Measurements from ENCODE around the gene URGCP.
"Not testable (repeated sequence)": the region's sequence is repeated elsewhere in the genome, so short reads cannot be mapped to it uniquely, and the experiment has no call there.

The URGCP gene

DNA sequence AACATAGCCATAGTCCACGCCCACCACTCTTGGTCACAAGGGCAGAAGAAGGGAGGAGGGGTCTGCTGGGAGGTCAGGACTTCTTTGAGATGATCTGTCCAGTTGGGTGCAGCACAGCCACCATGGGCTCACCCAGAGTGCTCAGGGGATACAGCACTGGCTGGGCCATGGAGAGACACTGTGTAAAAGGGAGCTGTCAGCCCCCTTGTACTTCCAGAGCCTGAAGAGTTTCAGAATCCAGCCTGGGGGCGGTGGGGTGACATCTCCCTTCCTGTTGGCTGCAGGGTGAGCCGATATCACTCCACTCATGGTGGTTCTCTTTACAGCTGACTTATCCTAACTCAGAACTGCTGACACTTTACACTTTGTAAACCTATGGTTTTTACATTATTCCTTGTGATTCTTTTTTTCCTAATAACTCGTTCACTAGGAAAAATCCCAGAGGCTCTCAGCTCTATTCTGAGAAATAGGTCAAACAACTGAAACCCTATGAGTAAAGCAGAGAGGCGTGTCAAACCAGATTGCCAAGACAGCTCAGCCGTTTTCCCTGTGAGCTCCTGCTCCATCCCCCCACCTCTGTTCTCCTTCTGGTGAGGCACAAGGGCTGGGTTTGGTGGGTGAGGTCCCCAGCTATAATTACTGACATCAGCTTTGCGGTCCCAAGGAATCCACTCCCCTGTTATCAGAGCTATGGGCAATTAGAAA lies 33.8 kb downstream of the URGCP start:
- no peak for DNase-seq

DNA sequence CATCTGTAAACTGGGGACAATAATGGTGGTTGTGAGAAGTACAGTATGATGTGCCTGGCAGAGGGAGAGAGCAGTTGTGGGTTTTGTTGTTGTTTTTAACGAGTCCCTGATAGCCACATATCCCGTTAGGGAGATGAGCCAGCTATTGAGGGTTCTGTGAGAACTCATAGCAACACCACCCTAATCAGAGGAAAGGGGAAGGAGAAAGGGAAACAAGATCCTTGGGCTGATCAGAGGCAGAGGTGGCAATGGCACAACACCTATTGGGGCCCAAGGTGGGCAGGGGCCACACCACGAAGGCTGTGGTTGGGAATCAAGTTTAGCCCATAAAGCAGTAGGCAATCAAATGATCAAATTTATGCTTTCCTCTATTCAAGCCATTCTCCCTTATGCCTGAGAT lies 35.3 kb downstream of the URGCP start:
- no peak for DNase-seq

DNA sequence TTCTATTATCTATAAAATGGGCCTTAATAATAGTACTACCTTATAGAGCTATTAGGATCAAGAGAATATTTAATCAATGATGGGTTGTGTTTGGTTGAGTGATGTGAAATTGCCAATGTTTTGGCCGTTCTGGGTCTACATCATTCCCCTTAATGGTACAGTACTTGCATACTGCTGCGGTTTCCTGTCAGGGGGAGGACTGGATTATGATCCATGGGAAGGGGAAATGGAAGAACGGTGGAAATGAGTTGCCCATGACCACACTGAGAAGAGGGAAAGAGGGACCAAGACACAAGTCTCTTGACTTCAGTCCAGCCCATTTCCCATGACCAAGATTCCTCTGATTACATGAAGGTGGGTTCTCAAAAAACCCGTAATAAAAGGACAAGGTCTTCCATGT lies 36.1 kb downstream of the URGCP start:
- no peak for DNase-seq

DNA sequence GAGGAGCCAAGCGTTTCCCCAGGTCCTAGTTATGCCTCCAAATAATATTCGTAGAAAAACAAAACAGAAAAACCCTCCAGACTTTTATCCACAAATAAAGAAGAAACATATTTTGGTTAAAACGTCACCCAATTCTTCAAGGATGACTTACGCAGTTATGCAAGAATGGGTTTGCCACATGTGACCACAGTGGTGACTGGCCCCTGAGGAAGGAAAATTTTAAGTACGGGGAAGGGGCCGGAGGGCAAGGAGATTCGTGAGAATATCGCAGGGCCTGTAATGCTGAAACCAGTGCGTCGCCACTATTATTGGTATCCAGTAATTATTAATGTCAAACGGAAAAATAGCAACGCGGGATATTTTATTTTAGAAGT lies 36.5 kb downstream of the URGCP start:
- no peak for DNase-seq

DNA sequence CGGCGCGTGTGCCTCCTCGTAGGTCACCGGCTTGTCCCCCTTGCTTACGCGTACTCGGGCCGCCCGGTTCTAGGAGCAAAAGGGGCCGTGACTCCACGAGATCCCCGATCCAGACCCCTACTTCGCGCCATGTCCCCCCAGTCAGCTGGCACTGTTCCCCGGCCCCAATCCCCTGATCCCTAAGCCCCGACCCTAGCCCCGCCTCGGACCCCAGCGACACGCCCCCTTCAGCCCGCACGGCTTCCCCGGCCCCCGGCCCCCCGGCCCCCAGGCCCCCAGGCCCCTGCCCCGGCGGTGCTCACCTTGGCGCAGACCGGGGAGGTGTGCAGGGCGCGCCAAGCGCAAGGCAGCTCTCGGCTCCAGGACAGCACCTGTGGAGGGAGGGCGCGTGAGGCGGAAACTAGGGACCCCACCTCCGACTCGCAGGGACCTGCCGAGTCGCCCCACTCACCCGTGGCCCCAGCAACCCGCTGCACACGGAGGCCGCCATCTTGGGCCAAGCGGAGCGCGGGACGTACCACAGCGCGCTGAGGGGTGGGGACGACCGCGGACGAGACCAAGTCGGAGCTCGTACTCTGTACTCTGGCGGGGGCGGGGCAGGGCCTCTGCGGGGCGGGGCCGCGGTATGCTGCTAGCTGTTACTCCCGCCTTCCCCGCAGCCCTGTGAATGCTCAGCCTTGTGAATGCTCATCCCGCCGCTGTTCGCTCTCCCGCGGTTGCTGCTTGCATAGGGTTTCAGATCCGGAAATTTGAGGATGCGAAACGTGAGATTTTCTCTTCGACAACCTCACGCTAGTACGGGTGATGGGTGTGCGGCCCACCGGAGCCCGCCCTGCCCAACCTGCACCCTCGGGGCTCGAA lies 37.2 kb downstream of the URGCP start, which contains the start of gene MRPS24:
TSS of gene MRPS24 (minus strand) at position 512 of the 861 bp plus-strand sequence. CDS start at position 490, 22 bp downstream.
- peak; percentile 32 to 77 for DNase-seq

DNA sequence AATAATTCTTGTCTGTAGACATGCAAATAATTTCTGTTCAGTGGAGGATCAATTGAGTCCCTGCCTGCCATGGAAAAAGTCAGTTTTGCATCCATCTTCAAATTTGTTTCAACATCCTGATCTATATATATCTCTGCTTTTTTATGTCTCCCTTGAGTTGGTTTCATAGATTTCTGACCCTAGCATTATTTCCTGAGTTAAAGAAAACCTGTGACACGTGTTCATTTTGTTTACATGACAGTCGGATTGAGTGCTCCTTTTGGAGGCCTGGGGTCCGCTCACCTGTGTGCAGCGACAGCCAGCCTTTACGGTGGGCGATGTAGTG lies 37.8 kb downstream of the URGCP start:
- DNase-seq: no peak

DNA sequence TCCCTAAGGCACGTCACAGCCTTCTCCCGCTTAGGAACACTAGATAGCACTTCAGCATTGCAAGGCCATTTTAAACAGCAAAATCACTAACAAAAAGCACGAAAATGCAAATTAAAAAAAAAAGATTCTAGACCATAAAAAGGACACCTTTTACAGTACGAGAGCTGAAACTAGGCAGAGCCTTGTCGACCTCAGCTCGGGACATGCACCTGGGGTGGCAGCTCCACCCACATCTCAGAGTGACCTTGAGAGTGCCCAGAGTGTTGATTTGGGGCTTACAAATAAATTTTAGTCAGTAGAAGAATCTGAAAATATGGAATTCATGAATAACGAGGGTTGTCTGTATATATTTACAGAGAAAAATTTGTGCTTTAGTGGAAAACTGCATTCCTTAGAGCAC lies 38.2 kb downstream of the URGCP start:
- no peak for DNase-seq

DNA sequence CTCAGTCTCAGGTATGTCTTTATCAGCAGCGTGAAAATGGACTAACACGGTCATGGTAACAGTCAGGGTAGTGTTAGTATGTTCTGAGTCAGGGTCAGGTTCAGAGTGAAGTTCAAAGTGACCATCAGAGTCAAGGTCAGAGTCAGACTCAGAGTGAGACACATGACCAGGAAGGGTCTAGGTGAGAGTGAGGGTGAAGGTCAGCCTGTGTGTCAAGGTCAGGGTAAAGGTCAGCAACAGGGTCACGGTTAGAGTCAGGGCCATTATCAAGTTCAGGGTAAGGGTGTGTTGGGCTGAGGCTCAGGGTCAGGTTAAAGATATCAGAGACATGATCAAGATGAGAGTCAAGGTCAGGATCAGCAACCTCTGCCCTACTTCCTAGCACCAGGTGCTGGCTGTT lies 41.1 kb downstream of the URGCP start:
- no peak for DNase-seq

DNA sequence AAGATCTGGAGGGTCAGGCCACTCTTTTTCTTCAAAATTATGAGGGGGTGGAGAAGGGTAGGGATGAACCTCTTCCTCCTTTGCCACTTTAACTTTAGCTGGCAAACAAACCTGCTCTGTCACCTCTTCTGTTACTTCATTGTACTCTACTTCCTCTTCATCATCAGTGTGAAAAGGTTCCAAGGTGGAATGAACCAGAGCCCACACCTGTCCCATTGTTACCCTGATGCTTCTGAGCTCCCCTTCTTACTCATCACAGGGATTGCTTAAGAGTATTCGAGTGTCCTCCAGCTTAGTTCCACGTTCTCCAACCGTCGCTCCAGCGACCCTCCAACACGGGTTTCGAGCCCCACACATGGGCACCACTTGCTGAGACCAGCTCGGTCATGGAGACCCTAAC lies 42.3 kb downstream of the URGCP start:
- DNase-seq: no peak

DNA sequence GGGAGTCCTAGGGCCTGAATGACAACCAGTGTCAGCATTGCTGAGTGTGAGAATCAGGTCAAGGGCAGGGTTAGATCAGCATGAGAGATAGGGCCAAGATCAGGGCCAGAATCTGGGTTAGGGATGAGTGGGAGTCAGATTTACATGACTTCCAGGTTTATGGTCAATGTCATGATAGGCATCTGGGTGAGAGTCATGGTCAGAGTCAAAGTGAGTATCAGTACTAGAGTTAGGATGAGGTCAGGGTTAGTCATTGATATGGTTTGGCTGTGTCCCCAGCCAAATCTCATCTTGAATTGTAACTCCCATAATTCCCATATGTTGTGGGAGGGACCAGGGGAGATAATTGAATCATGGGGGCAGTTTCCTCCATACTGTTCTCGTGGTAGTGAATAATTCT lies 49.4 kb downstream of the URGCP start:
- no peak for DNase-seq

DNA sequence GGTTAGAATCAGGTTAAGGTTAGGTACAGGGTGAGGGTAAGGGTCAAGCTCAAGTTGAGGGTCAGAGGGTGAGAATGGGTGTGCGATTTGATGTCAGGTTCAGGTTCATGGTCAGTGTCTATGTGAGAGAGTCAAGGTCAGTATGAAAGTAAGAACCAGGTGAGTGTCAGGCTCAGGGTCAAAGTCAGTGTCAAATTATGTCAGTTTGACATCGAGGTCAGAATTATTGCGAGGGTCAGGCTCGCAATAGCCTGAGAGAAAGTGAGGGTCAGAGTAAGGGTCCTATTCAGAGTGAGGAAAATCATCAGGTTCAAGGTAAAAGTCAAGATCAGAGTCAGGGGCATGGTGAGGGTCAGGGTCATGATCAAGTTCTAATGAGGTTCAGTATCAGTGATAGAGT lies 50.1 kb downstream of the URGCP start:
- no peak for DNase-seq

DNA sequence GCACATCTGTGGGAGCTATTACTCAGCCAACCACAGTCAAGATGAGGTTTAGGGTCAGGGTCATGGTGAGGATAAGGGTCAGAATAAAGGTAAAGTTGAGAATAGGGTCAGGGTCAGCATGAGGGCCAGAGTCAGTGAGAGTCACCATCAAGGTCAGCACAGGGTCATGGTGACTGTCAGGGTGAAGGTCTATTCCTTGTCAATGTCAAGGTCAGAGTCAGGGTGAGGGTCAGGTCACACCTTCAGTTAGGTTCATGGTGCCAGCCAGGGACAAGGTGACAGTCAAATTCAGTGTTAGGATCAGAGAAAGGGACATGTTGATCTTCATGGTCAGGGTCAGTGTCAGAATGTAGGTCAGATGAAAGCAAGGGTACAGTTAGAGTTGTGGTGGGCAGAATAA lies 51.2 kb downstream of the URGCP start:
- DNase-seq: no peak

DNA sequence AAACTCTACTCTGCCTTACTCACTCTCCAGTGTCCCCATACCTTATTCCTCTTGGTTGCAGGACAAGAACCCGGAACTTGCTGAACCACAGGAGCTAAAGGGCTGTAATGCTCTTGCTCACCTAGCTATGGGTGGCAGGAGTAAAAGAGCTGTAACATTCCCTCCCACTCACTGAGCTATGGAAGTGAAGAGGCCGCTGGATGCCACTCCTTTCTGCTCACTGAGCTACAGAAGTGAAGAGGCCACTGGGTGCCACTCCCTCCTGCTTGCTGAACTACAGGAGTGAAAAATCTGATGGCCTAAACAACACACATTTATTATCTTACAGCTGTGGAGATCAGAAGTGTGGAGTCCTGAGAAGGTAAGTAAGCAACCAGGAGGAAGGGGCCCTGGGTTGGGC lies 54.6 kb downstream of the URGCP start:
- no peak for DNase-seq

DNA sequence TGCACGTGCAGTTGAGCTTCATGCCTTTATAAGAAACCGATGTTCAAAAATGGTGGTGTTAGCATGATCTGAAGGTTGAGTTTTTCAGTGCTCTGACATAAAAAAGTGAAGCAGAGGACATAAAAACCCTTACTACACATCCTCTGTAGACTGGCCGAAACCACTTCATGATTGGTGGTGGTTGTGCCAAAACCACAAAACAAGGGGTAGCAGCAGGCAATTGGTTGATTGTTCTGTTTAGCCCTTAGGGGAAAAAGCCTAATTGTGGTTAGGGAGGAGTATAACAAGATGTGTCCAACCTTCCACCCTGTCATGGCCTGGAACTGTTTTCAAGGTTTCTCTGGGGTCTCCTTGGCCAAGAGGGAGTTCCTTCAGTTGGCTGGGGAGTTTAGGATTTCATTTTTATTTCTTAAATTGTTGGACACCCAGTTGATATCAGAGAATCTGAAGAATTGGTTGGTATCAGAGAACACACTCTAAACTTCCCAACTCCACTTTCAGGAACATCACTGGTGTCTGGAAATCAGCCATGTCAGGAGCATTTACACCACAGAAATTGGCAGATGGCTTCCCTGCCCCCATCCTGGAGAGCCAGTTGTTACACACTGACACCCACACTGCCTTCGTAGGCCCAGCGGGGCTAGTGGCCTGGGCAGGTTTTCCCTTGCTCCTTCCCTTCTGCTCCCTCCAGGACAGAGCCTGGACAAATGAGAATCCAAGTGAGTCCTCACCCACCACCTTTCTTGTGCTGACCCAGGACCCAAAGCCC lies 55.9 kb downstream of the URGCP start:
- DNase-seq: no peak

DNA sequence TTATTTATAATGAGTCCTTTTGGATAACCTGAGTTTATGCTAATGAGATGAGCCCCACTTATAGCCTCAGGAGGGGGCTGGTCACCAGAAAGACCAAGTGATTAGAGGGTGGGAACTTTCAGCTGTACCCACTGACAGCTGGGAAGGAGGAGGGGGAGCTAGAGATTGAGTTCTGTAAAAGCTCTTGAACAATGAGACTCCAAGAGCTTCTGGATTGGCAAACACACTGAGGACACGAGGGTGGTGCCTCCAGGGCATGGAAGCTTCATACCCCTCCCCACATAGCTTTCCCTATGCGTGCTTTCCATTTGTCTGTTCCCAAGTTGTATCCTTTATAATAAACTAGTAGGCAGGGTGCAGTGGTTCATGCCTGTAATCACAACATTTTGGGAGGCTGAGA lies 57.3 kb downstream of the URGCP start:
- no peak for DNase-seq

DNA sequence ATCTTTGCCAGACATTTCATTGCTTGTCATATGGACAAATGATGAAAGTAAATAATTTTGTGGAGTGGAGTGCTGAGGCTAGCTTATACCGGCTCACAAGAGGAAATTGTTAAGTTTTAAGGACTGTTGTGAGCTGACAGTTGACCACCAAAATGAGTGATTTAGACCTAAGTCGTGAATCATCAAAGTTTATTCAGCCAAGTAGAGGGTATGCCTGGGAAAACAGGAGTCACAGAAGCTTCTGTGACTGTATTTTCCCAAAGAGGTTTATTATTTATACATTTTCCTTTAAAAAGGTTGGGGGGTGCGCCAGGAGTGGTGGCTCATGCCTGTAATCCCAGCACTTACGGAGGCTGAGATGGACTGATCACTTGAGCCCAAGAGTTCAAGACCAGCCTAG lies 58.9 kb downstream of the URGCP start:
- no peak for DNase-seq

DNA sequence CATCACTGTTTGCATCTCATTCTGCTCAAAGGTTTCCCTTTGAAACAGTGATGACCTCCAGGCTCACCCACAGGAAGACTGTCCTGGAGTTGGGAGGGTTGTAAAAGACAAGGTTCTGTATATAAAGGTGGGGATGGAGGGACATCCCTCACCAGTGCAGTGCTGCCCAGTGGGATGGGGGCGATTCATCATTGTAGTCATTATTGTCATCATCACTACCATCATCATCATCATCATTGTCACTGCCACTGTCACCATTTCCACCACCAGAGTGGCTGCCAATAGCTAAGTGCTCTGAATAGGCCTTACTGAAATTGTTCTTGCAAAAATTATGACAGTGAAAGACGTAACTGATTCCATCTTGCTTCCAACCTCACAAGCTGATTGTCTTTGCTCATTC lies 61.7 kb downstream of the URGCP start:
- DNase-seq: no peak

DNA sequence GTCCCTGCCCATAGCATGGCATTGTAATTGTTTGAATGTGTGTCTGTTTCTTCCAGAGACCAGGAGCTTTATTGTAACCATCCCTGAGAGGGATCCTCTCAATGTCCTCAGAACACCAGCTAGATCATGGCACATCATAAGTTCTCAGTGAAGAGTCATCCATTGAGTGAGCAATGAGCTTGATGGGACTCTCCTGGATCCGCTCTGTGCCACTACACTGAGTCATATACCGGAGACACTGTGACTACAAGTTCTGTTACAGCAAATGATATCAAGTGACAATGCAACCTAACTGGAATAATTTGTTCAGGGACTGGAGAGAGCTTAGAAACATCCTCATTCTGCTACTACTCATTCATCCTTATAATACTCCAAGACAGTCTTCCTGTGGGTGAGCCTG lies 62.1 kb downstream of the URGCP start:
- DNase-seq: no peak

DNA sequence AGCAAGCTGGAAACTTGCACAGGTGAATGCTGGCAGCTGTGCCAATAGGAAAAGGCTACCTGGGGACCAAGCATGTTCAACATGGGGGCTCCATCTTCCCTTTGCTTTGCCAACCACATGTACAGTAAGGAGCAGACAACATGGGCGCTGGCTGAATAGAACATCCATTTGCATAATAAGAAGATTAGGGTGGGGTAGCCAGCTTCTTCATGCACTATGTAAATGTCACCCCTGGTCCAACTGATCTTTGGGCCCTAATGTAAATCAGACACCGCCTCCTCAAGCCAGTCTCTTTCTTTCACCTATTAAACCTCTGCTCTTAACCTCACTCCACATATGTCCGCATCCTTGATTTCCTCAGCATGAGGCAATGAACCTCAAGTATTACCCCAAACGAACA lies 63.1 kb downstream of the URGCP start:
- no peak for DNase-seq

DNA sequence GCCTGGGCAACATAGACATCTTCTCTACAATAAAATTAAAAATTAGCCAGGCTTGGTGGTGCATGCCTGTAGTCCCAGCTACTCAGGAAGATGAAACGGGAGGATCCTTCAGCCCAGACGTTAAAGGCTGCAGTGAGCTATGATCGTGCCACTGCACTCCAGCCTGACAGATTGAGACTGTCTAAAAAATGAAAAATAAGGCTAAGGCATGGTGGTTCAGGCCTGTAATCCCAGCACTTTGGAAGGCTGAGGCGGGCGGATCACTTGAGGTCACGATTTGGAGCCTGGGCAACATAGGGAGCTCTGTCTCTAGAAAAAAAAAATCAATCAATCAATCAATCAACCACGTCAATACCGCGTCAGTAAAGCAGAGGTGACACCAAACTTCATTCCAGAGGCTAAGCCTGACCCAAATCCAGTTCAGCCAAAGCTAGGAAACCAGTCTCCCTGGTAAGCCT lies 68.2 kb downstream of the URGCP start:
- no peak for DNase-seq

DNA sequence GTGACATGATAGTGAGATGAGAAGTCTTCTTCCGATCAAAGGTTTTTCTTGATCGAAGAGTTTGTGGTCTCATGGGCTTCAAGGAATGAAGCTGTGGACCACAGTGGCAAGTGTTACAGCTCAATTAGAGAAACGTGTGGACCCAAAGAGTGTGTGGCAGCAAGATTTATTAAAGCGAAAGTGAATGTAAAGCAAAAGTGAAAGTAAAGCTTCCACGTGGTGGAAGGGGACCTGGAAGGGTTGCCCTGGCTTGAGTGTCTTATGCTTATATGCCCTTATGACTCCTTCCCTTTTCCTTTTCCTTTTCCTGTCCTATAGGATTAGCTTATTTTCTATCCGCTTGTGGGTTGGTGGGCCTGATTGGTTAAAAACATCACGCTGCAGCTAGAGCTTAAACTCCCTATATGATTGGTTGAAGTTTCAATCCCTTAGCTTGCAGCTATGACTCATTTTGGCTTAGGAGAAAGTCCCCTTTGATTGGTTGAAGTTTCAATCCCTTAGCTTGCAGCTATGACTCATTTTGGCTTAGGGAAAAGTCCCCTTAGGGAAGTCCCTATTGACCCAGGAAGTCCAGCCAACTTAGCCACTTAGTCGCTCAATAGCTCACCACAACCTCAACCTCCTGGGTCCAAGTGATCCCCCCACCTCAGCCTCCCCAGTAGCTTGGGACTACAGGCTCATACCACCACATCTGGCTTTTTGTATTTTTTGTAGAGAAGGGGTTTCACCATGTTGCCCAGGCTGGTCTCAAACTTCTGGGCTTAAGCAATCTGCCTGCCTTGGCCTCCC lies 71.7 kb downstream of the URGCP start:
- DNase-seq: no peak

DNA sequence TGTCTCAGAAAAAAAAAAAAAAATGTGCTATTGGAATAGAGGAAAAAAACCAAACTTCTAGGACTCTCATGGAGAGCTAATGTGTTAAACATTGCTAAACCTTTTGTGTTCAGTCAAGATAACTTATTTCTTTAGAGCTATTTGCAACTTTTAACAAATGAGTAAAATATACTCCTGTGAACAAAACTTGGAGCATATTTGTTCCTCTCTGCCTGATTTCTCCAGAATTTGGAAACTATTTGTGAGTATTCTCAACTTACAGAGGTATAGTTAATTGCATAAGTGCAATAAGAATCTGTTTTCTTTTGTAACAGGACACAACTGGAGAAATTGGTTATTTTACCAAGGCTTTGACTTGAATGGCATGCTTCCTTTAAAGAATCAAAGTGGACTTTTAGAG lies 75.5 kb downstream of the URGCP start:
- not testable (repeated sequence) for DNase-seq
